NCI-H2196 treated with DMSO at 0.1 percent for 48 hours (cell line): ENCODE results near the gene CA10.
A peak's percentile ranks its signal among the peaks of the same experiment; 100 is the strongest.

ENCODE experiments used
- DNase-seq: peaks from one replicate; lab custom pipeline; 2025; ENCODE audit not compliant: unreplicated experiment; lab: John Stamatoyannopoulos, UW

The CA10 gene

DNA sequence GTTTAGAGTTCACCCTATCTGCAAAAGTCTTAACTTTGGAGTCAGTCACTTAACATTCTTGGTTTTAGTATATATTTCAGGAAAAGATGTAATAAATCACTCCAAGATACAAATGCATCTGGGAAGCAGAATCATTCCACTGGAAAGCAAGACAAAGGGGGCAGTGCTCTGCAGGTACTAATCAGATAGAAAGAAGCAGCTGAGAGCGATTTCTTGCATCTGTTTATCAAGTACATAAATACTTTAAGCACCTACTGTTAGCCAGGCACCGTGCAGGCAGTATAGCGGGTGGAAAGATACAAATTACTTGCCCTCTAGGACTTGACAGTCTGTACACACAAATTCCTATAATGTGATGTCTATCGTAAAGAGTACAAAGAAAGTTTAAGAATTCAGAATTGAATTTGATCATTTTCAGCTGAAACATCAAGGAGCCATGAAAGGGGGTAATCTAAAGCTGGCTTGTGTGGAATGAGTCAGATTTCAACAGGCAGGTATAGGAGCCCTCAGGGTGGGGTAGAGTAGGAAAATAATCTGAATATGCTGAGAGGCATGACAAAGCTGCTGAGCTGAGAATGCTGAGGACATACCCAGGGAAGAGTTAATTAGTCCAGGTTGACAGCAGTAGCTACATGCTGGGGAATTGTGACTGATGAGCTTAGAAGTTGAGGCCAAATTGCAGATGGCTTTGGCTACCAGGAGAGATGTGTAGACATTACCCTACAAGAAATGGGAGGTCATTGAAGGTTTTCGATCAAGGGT is 110.2 kb downstream of the CA10 start:
- no peak for DNase-seq

GRCh38 chr17:52047086-52047485 is 111.4 kb downstream of the CA10 start:
- DNase-seq = no peak

DNA sequence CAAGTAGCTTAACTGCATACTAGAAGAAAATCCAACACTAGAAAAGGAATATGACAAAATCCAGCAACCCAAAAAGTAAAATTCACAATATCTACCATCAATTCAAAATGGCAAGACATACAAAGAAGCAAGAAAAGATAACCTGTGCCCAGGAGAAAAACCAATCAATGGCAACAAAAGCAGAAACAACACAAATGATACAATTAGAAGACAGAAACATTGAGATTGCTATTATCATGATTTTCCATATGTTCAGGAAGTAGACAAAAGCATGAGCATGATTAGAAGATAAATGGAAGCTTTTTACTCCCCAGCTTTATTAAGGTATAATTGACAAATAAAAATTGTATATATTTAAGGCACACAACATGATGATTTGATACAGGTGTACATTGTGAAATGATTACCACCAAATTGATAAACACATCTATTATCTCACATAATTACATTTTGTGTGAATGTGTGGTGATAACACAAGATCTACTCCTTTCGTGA is 117.3 kb downstream of the CA10 start:
- no peak for DNase-seq

DNA sequence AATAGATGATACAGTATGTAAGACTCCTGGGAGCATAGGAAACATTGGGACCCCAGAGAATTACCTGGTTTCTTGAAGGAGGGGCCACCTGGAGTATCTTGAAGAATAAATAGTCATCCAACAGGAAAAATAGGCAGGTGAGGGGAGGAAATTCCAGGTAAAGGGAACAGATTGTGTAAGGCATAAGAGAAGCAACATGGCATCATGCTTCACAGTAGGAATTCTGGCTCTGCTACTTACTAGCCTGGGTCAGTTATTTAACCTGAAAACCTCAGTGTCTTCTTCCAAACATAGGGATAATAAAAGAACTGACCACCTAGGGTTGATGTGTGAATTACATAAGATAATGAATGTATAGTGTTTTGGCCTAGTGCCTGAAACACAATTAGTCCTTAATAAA is 122.1 kb downstream of the CA10 start:
- DNase-seq = no peak

- DNase-seq = peak; percentile 50
These were observed 123.1 kb downstream of the CA10 start for GRCh38 chr17:52035336-52035915.

DNA sequence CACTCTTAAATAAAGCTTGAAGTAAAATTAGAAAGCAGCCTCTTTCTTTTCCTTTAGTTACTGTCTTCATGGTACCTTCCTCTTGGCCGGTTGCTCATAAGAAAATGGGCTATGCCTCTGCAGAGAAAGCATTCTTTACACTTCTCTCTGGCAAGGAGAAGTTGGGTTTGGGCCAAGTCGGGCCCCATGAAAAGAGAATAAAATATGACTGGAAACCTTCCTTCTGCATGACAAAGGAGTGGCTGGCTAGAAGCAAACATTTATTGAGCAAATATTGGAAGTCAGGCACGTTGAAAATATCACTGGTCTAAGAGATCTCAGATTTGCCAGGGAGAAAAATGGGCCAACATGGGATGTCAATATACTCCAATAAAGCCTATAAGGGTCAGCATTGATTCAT is 126.1 kb downstream of the CA10 start:
- DNase-seq = no peak

GRCh38 chr17:52030052-52030451 is 128.5 kb downstream of the CA10 start:
- DNase-seq = no peak

DNA sequence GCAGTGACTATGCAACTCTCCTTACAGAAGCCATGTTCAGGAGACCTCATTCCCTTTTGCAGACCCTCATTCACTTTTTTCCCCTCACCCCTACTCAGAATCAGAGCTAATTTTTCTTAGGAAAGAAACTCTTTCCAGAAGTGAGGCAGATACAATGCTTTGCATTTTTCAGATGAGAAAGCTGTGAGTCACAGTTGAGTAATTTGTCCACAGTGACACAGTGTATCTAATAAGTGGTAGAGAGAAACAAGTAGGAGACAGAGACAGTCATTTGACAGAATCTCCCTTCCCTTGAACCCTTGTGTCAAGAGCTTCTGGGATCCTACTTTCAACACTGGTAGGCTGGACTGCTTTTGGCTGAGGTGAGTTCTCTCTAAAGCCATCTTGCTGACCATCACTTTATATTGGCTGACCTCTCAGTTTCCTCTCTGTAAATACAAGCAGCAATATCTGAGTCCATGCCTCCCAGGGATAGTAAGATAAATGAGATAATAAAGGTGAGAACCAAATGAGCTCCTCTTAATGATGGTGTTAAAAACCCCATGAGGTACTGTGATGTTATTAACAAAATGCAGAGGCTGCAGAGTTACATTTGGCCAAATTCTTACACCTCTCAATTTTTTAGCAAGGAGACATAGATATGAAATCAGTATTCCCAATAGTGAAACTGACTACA is 130.8 kb downstream of the CA10 start:
- no peak for DNase-seq

DNA sequence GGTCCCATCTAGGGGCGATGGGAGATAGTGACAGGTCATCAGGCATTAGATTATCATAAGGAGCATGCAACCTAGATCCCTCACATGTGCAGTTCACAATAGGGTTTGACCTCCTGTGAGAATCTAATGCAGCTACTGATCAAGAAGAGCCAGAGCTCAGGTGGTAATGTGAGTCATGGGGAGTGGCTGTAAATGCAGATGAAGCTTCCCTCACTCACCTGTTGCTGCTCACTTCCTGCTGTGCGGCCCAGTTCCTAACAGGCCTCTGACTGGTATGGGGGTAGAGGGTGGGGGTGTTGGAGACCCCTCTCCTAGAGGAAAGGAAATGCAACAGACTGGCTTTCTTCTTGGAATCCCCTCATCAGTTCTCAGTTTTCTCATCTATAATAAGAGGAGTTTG is 131.4 kb downstream of the CA10 start:
- no peak for DNase-seq

GRCh38 chr17:52026075-52026474 is 132.4 kb downstream of the CA10 start:
- DNase-seq = no peak

- DNase-seq = no peak
These were observed 133.3 kb downstream of the CA10 start for GRCh38 chr17:52025236-52025635.

DNA sequence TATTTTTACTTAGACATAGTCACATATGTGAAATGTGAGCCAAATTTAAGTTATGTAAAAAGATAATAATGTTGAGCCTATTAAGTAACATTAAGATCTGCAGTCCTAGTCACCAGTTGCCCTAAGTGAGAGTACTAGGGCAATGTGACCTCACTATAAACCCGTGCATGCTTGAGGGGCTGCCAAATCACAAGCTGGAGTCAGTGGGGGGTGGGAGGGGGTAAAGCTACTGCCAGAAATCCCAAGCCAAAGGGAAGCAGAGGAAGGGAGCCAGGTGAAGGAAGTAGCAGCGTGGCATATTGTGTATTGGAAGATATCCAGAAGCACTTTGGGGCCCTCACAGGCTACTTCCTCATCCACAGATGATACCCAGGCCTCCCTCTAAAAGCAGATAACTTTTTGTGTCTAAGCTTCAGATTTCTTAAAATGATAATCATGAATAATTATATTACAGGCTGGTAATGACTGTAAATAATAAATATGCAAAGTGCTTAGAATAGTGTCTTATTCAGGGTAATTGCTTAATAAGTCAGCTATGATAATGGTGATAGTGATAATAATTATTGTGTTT is 134.1 kb downstream of the CA10 start:
- peak; percentile 61 for DNase-seq

DNA sequence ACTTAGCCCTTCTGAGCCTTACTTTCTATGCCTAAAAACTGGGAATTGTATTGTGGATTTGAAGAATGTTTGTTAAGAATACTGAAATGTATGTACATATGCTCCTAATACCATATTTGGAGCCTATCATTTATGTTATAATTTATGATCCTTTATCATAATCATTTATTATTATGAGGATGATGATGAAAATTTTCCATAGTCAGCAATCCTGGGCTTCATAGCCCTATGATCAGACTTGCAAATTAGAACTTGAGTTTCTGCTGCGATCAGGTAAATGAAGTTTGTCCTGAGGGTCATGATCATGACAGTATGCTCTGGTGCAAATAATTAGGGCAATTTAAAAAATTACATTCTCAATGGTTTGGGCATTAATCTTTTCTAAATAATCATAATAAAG is 147.4 kb downstream of the CA10 start:
- no peak for DNase-seq

- no peak for DNase-seq
These were observed 158.9 kb downstream of the CA10 start for GRCh38 chr17:51999654-52000053.

- peak; percentile 67 for DNase-seq
These were observed 160.8 kb downstream of the CA10 start for GRCh38 chr17:51997723-51998122.

DNA sequence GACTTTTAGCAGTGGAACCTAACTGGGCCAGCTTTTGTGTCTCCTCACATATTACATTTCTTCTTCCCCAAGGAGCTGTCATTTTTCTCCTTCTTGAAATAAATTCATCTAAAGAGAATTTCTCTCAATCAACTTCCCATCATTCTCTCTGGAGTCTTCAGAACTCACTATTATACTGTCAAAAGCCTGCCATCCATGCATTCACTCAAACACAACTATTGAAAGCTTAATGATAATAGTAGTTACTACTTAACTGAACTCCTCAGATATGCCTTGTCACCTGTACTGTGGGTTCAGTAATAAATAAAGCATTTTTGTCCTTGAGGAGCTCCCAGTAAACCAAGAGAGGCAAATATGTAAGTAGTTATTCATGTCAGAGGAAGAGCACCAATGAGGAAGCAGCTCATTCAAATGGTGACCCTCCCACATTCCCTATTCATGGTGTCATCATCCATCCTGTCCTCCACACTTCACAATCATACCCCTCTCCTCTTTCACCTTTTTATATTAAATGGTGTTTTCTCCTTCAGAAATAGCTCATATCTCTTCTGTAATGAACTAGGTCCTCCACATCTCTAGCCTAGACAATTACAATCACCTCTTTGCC is 162.6 kb downstream of the CA10 start:
- DNase-seq = no peak

GRCh38 chr17:51992864-51993416 is 165.6 kb downstream of the CA10 start:
- DNase-seq = no peak

GRCh38 chr17:51971121-51971520 is 187.4 kb downstream of the CA10 start:
- no peak for DNase-seq

- no peak for DNase-seq
These were observed 196.8 kb downstream of the CA10 start for GRCh38 chr17:51961689-51962088.

DNA sequence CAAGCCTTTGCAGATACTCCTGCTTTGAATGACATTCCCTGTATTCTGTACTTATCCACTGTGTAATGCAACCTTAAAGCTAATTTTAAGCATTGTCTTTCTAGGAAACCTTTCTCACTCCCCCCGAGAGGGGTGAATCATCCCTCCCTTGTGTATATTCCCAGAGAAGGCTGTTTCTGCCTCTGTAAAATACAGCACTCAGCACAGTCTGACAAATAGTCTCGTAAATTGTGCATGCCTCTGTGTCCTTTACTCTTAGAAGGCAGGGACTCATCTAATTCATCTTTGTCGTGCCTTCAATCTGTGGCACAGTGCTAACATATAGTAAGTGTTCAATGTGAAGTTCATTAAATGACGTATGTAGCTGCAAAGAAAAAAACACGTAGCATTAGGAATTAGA is 200.7 kb downstream of the CA10 start:
- DNase-seq = no peak

DNA sequence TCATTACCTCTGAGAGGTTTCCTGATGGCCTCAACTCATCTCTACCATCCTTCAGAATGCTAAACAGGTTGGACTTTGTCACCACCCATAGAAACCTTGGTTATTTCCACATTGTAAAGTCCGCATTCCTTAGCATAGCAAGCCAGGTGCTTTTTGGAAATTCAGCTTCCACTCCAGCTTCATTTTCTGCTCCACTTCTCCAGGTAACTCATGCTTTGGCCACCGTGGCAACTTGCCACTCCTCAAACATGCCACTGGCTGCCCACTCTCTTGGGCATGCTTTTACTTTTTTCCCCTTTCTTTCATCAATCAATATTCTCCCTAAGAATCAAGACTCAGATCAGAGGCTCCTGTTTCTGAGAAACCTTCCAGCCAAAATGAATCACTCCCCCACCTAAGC is 203.3 kb downstream of the CA10 start:
- no peak for DNase-seq
